ENCODE data around the gene ENTREP1.

GRCh38 chr9:69283003-69283402 is 42.0 kb upstream of the ENTREP1 start:
- TF ChIP-seq CTCF (IDR thresholded peaks at IDR 0.05) (no peak), POLR2A (IDR thresholded peaks at IDR 0.05) (no peak)
